ENCODE data around the gene CTDNEP1.

DNA sequence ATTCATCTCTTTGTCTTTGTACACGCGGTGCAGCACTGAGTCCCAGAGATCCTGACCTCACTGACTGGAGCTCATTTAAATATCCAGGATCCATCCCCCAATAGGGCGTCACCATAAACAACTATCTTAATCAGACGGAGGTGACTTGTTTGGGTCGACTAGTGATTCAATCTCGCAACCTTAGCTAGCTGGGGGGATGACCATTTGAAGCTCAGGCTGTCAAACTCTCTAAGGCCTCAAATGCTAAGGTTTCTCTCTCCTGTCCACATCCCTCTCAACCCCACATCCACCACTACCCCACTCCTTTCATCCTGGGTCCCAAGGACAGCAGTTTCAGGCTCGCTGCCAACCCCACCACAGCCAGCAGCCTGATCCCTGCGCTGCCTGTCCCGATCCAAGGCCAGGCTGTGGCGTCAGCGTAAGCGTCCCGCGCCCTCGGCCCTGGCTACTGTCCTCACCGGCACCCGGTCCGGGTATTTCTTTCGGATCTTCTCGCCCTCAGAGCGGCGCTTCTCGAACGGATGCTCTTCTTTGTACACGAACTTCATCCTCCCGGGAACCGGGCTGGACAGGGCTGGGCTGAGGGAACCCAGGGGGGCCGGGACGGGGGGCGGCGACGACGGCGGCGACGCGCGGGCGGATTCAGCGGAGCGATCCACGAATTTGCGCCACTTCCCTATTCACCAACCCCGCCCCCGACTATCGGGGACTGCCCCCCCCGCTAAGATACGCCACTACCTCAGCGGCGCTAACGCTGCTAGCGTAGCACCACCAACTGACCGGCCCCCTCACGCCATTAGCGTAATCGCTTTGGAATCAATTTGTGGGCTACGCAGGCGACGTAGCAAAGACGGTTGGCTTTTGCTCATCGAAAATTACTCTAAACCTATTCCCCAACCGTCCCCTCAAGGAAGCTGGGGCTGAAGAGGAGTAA, 9.5 kb downstream of the CTDNEP1 start, which contains the start of gene GABARAP:
- TF ChIP-seq, protein P1, sequence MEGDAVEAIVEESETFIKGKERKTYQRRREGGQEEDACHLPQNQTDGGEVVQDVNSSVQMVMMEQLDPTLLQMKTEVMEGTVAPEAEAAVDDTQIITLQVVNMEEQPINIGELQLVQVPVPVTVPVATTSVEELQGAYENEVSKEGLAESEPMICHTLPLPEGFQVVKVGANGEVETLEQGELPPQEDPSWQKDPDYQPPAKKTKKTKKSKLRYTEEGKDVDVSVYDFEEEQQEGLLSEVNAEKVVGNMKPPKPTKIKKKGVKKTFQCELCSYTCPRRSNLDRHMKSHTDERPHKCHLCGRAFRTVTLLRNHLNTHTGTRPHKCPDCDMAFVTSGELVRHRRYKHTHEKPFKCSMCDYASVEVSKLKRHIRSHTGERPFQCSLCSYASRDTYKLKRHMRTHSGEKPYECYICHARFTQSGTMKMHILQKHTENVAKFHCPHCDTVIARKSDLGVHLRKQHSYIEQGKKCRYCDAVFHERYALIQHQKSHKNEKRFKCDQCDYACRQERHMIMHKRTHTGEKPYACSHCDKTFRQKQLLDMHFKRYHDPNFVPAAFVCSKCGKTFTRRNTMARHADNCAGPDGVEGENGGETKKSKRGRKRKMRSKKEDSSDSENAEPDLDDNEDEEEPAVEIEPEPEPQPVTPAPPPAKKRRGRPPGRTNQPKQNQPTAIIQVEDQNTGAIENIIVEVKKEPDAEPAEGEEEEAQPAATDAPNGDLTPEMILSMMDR (conservative IDR thresholded peaks at IDR 0.05; ENCODE audit: low read length) = no peak
- TF ChIP-seq EZH2phosphoT487 (IDR thresholded peaks at IDR 0.05; ENCODE audit: borderline replicate concordance) = no peak

All from Loucy (cell line).